ENCODE measurements around the gene ZNF462.

- TF ChIP-seq CTCF (conservative IDR thresholded peaks at IDR 0.05), result no peak
- no peak for TF ChIP-seq ZFX (IDR thresholded peaks at IDR 0.05)
Measured at GRCh38 chr9:106878934-106879333, 16.0 kb downstream of the ZNF462 start.
